Chondrocyte (in vitro differentiated cells): ENCODE measurements around the gene PTPRN2. TPM values are rescaled to one million over a fixed set of nuclear protein-coding genes. Genes with fewer than 3 reads are reported as not detected.

Source experiments
- DNase-seq: peaks from one replicate; pipeline ENCODE4 v3.0.0; 2021; ENCODE audit warnings: mixed read lengths, low spot score
- H3K27ac Mint-ChIP-seq: one replicate; pipeline ENCODE4 v1.8.0; 2021; ENCODE audit warnings: mild to moderate bottlenecking, moderate library complexity, mixed read lengths; ENCODE audit not compliant: unreplicated experiment
- H3K27me3 Mint-ChIP-seq: 2 replicates; pipeline ENCODE4 v1.8.0; 2021; ENCODE audit warnings: low read depth, mixed read lengths
- H3K36me3 Mint-ChIP-seq: 2 replicates; pipeline ENCODE4 v1.8.0; 2021; ENCODE audit warnings: low read depth, mixed read lengths
- H3K4me1 Mint-ChIP-seq: 2 replicates; pipeline ENCODE4 v1.8.0; 2021; ENCODE audit warnings: low read depth, mild to moderate bottlenecking, mixed read lengths
- H3K4me3 Mint-ChIP-seq: one replicate; pipeline ENCODE4 v1.8.0; 2021; ENCODE audit warnings: mild to moderate bottlenecking, moderate library complexity, mixed read lengths; ENCODE audit not compliant: unreplicated experiment
- H3K9me3 Mint-ChIP-seq: 2 replicates; pipeline ENCODE4 v1.8.0; 2021; ENCODE audit warnings: low read depth, mixed read lengths
- total RNA-seq: library from RNA; stranded (reverse); gene quantifications from 3 replicates; pipeline ENCODE4 v1.2.1, GENCODE V29; 2021
- TF ChIP-seq, protein P1 (sequence below): fragments of 200-600 bp; sonication (generic); IDR thresholded peaks from 2 replicates; pipeline ENCODE4 v1.5.0; 2021; ENCODE audit warnings: antibody characterized with exemption, mild to moderate bottlenecking, moderate library complexity

The PTPRN2 gene
- total RNA-seq, 1 donor from 2014 or later = 0.30 TPM

DNA sequence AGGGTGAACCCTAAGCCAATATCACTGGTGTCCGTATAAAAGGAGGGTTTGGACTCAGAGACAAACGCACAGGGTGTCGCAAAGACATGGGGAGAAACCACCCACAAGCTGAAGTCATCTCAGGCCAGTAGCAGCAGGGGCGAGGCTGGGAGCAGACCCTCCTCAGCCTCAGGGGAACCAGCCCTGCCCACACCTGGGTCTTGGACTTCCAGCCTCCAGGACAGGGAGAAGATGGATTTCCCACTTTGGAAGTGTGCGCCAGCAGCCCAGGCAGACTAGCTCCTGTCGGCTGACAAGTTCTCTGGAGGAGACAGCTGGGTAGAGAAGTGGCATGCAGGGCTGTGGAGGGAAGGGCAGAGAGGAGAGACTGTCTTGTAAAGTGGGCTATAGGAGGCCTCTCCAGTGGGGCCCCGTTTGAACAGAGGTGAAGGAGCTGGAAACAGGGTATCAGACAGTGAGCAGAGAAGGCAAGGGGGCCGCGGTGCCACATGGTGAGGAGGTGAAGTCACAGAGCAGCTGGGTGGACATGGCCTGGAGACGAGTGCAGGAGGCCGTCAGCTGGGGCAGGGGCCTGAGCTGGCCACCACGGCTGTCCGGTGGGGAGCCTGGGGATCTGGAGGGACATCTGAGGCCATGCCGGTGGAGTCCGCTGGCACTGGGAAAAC, 475.6 kb downstream of the PTPRN2 start:
- Mint-ChIP-seq H3K36me3 (no peaks in the 10 kb centered on the region), H3K9me3 (peaks cover 51% of the 10 kb centered on the region), H3K27ac (no peak overlapping the region), H3K27me3 (no peaks in the 10 kb centered on the region), H3K4me3 (no peak overlapping the region), H3K4me1 (no peaks in the 10 kb centered on the region)
- no peak for DNase-seq
- TF ChIP-seq, protein P1, sequence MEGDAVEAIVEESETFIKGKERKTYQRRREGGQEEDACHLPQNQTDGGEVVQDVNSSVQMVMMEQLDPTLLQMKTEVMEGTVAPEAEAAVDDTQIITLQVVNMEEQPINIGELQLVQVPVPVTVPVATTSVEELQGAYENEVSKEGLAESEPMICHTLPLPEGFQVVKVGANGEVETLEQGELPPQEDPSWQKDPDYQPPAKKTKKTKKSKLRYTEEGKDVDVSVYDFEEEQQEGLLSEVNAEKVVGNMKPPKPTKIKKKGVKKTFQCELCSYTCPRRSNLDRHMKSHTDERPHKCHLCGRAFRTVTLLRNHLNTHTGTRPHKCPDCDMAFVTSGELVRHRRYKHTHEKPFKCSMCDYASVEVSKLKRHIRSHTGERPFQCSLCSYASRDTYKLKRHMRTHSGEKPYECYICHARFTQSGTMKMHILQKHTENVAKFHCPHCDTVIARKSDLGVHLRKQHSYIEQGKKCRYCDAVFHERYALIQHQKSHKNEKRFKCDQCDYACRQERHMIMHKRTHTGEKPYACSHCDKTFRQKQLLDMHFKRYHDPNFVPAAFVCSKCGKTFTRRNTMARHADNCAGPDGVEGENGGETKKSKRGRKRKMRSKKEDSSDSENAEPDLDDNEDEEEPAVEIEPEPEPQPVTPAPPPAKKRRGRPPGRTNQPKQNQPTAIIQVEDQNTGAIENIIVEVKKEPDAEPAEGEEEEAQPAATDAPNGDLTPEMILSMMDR = no peak

DNA sequence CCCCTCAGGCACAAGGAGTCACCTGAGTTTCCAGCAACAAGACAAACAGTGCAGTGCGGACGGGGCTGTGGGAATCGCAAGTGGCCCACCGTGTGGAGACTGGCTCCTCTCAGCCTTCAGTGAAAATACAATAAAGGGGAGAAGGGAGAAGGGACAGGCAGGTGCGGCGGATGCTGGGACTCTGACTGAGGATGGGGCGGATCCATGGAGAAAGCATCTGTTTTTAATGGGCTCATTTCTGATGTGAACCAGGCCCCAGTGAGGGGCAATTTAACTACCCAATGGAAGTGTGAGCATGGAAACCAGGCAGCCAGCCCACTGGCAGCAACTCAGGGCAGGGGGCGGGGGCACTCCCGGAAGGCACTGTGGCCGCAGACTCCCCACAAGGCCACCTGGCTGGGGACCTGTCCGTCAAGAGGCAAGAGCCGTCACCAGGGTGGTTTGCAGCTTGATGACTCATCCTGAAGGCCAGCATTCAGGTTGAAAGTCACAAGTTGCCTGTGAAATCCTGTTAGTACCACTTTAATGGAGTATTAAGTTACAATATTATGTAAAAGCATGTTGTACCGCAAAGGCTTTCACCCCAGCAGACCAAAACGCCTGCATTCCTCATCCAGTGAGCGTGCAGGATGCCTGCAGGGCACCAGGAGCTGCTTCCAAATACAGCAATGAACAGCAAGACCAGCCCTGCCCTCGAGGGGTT, 476.4 kb downstream of the PTPRN2 start:
- Mint-ChIP-seq H3K36me3 (no peaks in the 10 kb centered on the region), H3K27ac (no peak overlapping the region), H3K4me3 (no peak overlapping the region), H3K4me1 (no peaks in the 10 kb centered on the region), H3K9me3 (peaks cover 44% of the 10 kb centered on the region), H3K27me3 (no peaks in the 10 kb centered on the region)
- DNase-seq = no peak
- TF ChIP-seq, protein P1 = no peak

DNA sequence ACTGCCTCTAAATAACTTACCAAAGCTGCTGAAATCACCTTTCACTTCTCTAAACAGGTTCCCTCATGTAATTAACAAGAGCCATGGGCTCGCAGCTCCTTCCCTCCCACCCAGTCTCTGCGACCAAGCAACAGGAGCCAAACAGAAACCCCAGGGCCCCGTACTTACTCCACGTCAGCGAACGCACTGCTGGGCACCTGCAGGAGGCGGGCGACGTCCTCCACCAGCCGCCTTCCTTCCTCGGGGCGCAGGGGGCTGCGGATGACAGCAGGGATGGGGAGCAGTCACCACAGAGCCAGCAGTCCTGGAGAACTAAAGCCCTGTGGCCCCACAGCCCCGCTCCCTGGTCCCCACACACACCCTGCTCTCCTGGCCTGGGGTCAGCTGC, 477.0 kb downstream of the PTPRN2 start:
- H3K4me1 Mint-ChIP-seq = no peaks in the 10 kb centered on the region
- DNase-seq = no peak
- H3K27me3 Mint-ChIP-seq = no peaks in the 10 kb centered on the region
- TF ChIP-seq, protein P1 = no peak
- no peak overlapping the region for H3K27ac Mint-ChIP-seq
- no peak overlapping the region for H3K4me3 Mint-ChIP-seq
- H3K9me3 Mint-ChIP-seq = peaks cover 41% of the 10 kb centered on the region
- no peaks in the 10 kb centered on the region for H3K36me3 Mint-ChIP-seq

GRCh38 chr7:158110034-158110590, 477.5 kb downstream of the PTPRN2 start:
- Mint-ChIP-seq H3K9me3 (peaks cover 36% of the 10 kb centered on the region), H3K36me3 (no peaks in the 10 kb centered on the region), H3K4me3 (no peak overlapping the region), H3K27ac (no peak overlapping the region), H3K4me1 (no peaks in the 10 kb centered on the region), H3K27me3 (no peaks in the 10 kb centered on the region)
- TF ChIP-seq, protein P1 = no peak
- no peak for DNase-seq

- Mint-ChIP-seq H3K4me3 (no peak overlapping the region), H3K27ac (no peak overlapping the region), H3K9me3 (peaks cover 30% of the 10 kb centered on the region), H3K27me3 (no peaks in the 10 kb centered on the region), H3K4me1 (no peaks in the 10 kb centered on the region), H3K36me3 (no peaks in the 10 kb centered on the region)
- TF ChIP-seq, protein P1 = no peak
- DNase-seq = no peak
Observed at GRCh38 chr7:158109364-158110033, 478.1 kb downstream of the PTPRN2 start.
